ENCODE data around the gene IL1RAPL1. TPM values are rescaled to one million over a fixed set of nuclear protein-coding genes. Genes with fewer than 3 reads are reported as not detected.

The IL1RAPL1 gene
- total and polyA plus RNA-seq, 8 donors = 0.06 to 3.3 (median 0.31) TPM; not detected in 3

DNA sequence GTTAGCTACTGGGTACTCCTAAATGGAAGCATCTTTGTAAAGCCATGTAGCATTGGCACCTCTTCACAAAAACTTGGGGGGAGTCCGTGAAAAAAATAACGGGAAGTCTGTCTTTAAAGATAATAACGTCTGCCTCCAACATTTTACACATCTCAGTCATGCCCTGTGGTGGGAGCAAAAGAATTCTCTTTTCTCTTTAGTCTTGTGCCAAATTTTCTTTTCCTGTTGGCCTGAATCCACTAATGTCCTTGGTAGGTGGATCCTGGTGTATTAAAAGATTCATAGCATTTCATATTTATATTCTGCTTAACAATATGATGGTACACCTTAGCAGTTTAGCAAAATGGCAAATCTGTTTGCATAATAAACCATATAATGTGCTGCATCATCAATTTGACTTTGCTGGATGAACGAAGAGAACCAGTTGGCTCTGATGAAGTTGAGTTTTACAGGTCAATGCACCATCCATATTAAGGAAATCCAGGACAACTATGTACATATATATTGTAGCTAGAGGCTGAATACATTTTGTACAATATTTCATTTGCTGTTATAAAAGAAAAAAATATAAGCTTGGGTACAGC is 881.8 kb downstream of the IL1RAPL1 start:
- intact Hi-C loops (cut with DNase I; ENCODE audit: low total_unique reads) = no loop called here
- no peak for DNase-seq
- WGBS, 5 donors = 52 to 70% (median 56%) methylated on average over 4 of the region's 4 CpGs
- no peak overlapping the region for H3K4me3 ChIP-seq
- H3K27ac ChIP-seq = no peak overlapping the region
- no peaks in the 10 kb centered on the region for H3K4me1 ChIP-seq
- H3K36me3 ChIP-seq = no peaks in the 10 kb centered on the region
- no peaks in the 10 kb centered on the region for H3K9me3 ChIP-seq
- TF ChIP-seq POLR2A (IDR thresholded peaks at IDR 0.05) = no peak
- TF ChIP-seq EP300 (IDR thresholded peaks at IDR 0.05) = no peak
- TF ChIP-seq, protein P1, sequence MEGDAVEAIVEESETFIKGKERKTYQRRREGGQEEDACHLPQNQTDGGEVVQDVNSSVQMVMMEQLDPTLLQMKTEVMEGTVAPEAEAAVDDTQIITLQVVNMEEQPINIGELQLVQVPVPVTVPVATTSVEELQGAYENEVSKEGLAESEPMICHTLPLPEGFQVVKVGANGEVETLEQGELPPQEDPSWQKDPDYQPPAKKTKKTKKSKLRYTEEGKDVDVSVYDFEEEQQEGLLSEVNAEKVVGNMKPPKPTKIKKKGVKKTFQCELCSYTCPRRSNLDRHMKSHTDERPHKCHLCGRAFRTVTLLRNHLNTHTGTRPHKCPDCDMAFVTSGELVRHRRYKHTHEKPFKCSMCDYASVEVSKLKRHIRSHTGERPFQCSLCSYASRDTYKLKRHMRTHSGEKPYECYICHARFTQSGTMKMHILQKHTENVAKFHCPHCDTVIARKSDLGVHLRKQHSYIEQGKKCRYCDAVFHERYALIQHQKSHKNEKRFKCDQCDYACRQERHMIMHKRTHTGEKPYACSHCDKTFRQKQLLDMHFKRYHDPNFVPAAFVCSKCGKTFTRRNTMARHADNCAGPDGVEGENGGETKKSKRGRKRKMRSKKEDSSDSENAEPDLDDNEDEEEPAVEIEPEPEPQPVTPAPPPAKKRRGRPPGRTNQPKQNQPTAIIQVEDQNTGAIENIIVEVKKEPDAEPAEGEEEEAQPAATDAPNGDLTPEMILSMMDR (IDR thresholded peaks at IDR 0.05) = no peak
- no peak for TF ChIP-seq POLR2AphosphoS5 (IDR thresholded peaks at IDR 0.05)
- H3K27me3 ChIP-seq = no peaks in the 10 kb centered on the region

DNA sequence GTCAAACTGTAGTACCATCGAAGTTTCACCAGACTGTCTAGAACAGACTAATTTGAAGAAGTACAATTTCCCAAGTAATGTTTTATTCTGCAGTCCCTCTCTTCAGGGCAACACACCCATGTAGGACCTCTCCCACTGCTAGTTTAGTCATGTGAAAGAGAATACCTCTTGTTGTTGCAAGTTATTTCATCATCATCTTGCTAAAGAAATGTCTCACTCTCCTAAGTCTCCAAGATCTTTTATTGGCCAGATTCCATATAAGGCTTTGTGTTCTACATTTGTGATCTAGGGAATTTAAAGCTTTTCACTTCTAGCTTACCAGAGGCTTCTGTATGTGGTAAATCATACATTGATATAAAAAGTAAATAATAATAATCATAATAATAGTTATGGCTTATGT is 882.8 kb downstream of the IL1RAPL1 start:
- DNase-seq = no peak
- TF ChIP-seq POLR2AphosphoS5 (IDR thresholded peaks at IDR 0.05) (no peak), POLR2A (IDR thresholded peaks at IDR 0.05) (no peak), EP300 (IDR thresholded peaks at IDR 0.05) (no peak)
- TF ChIP-seq, protein P1 (IDR thresholded peaks at IDR 0.05) = no peak
- H3K27ac ChIP-seq = no peak overlapping the region
- no peaks in the 10 kb centered on the region for H3K36me3 ChIP-seq
- no peaks in the 10 kb centered on the region for H3K4me1 ChIP-seq
- H3K4me3 ChIP-seq = no peak overlapping the region
- intact Hi-C loops (cut with DNase I; ENCODE audit: low total_unique reads) = no loop called here
- H3K27me3 ChIP-seq = no peaks in the 10 kb centered on the region
- no peaks in the 10 kb centered on the region for H3K9me3 ChIP-seq
- WGBS, 5 donors = 58 to 94% (median 86%) methylated on average over 1 of the region's 1 CpG

DNA sequence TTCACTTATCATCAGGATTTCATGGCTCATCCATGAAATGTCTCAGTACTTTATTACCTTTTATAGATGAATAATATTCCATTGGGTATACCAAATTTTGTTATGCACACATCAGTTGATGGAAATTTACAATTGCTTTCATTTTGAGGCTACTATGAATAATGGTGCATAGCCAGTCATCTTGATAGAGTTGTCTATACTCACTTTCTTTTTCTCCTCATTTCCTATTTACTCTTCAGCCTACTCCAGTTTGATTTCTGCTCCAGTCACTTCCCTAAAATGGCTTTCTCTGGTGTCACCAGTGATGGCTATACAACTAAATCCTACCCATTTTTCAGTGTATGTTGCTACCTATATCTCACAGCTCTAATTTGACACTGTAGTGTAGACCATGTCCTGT is 884.6 kb downstream of the IL1RAPL1 start:
- Histone ChIP-seq H3K36me3 (no peaks in the 10 kb centered on the region), H3K9me3 (no peaks in the 10 kb centered on the region), H3K27me3 (no peaks in the 10 kb centered on the region), H3K4me1 (no peaks in the 10 kb centered on the region), H3K4me3 (no peak overlapping the region), H3K27ac (no peak overlapping the region)
- no peak for DNase-seq
- intact Hi-C loops (cut with DNase I; ENCODE audit: low total_unique reads) = no loop called here
- TF ChIP-seq POLR2A (IDR thresholded peaks at IDR 0.05) = no peak
- TF ChIP-seq, protein P1 (IDR thresholded peaks at IDR 0.05) = no peak

DNA sequence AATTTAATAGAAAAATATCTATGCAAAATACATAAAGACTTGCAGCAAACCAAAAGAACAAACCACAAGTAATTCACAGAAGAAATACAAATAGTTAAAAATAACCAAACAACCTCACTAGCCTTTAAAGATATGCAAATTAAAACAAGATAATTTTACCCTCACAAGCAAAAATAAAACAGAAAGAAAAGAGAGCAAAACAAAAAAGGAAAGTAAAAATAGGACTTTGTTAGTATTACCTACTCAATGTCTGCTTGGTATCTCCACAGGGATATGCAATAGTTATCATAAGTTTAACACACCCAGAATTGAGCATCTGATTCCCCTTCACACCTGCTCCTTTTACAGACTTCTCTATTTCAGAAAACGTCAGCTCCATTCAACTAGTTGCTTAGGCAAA is 890.6 kb downstream of the IL1RAPL1 start:
- WGBS, 5 donors = 25 to 50% (median 29%) methylated on average over 1 of the region's 1 CpG

More for the DNA sequence above, 890.6 kb downstream of the IL1RAPL1 start:
- H3K36me3 ChIP-seq = no peaks in the 10 kb centered on the region
- TF ChIP-seq POLR2AphosphoS5 (IDR thresholded peaks at IDR 0.05) = no peak
- TF ChIP-seq, protein P1 (IDR thresholded peaks at IDR 0.05) = no peak
- TF ChIP-seq EP300 (IDR thresholded peaks at IDR 0.05) = no peak
- TF ChIP-seq POLR2A (IDR thresholded peaks at IDR 0.05) = no peak
- intact Hi-C loops (cut with DNase I; ENCODE audit: low total_unique reads) = no loop called here
- H3K27ac ChIP-seq = no peak overlapping the region
- no peak overlapping the region for H3K4me3 ChIP-seq
- H3K27me3 ChIP-seq = no peaks in the 10 kb centered on the region
- no peak for DNase-seq
- H3K4me1 ChIP-seq = no peaks in the 10 kb centered on the region
- H3K9me3 ChIP-seq = no peaks in the 10 kb centered on the region
